Bronchus fibroblast of lung (primary cell): ENCODE data around the gene ZDHHC6. TPM values are rescaled to one million over a fixed set of nuclear protein-coding genes. Genes with fewer than 3 reads are reported as not detected.

Source experiments
- total RNA-seq: library from RNA; depleted of rRNA; stranded (reverse); fragments of >200 nt; gene quantifications from 2 replicates; pipeline ENCODE4 v1.2.3, GENCODE V29; 2015

Gene ZDHHC6
- 13.7 and 18.7 TPM in 2 replicates for total RNA-seq

DNA sequence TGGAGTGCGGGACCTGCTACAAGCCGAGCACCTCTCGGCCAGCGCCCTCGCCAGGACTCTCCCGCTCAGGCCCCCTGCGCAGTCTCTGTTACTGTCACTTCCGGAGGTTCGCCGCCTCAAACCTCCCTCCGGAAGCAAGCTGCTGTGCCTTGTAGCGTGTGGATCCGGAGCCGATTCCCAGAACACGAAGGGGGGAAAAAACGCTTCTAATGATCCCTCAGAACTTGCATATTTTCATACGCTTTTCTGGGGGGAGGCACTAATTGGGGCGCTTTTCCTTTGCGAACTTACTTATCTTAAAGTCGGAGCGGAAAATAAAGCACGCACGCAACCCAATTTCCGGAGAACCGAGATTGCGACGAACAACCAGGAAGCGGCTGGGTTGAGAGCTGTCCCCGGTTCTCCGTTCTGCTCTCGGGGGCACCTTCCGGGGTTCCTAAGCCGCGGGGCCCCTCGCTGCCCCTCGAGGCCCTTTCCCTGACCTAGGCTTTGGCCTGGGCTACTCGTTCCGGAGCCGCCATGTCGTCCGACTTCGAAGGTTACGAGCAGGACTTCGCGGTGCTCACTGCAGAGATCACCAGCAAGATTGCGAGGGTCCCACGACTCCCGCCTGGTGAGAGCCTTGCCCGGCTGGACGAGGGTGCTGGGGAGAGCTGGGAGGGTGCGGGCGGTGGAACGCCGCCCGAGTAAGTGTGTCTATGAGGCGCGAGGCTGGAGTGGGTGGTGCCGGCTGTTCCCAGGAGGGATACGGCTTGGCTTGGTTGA is at the start of gene ZDHHC6, which contains the start of gene VTI1A:
Gene ZDHHC6 (minus strand): TSS at position 60 of the 765 bp plus-strand sequence. CDS start 1,478 bp downstream, outside the sequence.
Gene VTI1A (plus strand): TSS at position 361 of the 765 bp plus-strand sequence. CDS start 159 bp downstream, at position 520.

Other genes with a start within 250 kb of the ZDHHC6 start
- gene TECTB, start 163.5 kb downstream of the ZDHHC6 start, total RNA-seq: not detected in 2 replicates
- gene ACSL5, start 72.8 kb downstream of the ZDHHC6 start, total RNA-seq: 0.30 and 0.84 TPM in 2 replicates
- gene VTI1A, start 301 bp upstream of the ZDHHC6 start, total RNA-seq: 18.3 and 21.9 TPM in 2 replicates